AG04450 (cell line): ENCODE measurements around the gene FAHD2A. TPM values are rescaled to one million over a fixed set of nuclear protein-coding genes. Genes with fewer than 3 reads are reported as not detected.

Experiments used
- CTCF ChIA-PET: fragments of 300-600, 350-600 bp; formaldehyde crosslinking; extraction: SDS; loops from one replicate; lab custom pipeline; 2022; ENCODE audit warnings: antibody characterized with exemption, inconsistent platforms; lab: Charles Lee
- POLR2A ChIA-PET: fragments of 350-600 bp; formaldehyde crosslinking; extraction: SDS; loops from one replicate; lab custom pipeline; 2021; ENCODE audit warnings: antibody characterized with exemption, inconsistent platforms; lab: Yijun Ruan, JAX
- DNase-seq: peaks from one replicate; pipeline ENCODE4 v3.0.0-alpha.2; 2011; ENCODE audit warnings: low read depth, low spot score
- H3K27ac ChIP-seq: one replicate; pipeline ENCODE4 v1.5.1; 2012; ENCODE audit warnings: low read depth, low read length, control low read depth
- H3K27me3 ChIP-seq: one replicate; pipeline ENCODE4 v1.6.0; 2012; ENCODE audit warnings: low read length; ENCODE audit not compliant: control insufficient read depth, insufficient read depth
- H3K4me3 ChIP-seq: 2 replicates; pipeline ENCODE4 v1.5.1; 2011; ENCODE audit warnings: mild to moderate bottlenecking, low read depth, low read length, control low read depth
- H3K9me3 ChIP-seq: 2 replicates; pipeline ENCODE4 v1.5.1; 2012; ENCODE audit warnings: low read length; ENCODE audit not compliant: control insufficient read depth, insufficient read depth
- polyA plus RNA-seq: library from polyadenylated mRNA; depleted of rRNA; stranded (reverse); fragments of >200 nt; gene quantifications from 2 replicates; pipeline ENCODE4 v1.2.3, GENCODE V29; 2011
- TF ChIP-seq, protein P1 (sequence below): IDR thresholded peaks from 2 replicates; pipeline ENCODE4 v1.5.1; 2011; ENCODE audit warnings: low read depth, low read length, control low read depth, inconsistent platforms

The FAHD2A gene
- polyA plus RNA-seq, 1 experiment, result 24.9 TPM

DNA sequence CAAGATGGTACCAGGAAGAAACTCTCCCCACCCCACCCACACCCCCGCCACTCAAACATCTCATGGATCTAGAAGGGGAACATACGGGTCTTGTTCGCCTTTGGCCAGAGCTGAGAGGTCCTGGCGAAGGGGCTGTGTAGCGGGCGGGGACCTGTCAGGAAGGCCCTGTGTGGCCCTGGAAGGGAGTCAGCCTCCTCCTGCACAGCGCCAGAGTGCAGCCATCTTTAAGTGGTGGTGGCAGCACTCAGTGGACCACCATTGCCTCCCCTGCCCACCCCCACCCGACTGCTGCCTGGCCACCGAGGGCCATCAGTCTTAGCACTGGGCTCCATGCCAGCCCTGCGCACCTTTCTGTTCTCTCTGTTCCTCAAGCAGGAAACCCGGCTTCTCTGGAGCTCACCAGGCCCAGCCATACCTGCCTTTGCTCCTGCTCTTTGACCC is 11.6 kb upstream of the FAHD2A start:
- POLR2A ChIA-PET, result no interaction called here

DNA sequence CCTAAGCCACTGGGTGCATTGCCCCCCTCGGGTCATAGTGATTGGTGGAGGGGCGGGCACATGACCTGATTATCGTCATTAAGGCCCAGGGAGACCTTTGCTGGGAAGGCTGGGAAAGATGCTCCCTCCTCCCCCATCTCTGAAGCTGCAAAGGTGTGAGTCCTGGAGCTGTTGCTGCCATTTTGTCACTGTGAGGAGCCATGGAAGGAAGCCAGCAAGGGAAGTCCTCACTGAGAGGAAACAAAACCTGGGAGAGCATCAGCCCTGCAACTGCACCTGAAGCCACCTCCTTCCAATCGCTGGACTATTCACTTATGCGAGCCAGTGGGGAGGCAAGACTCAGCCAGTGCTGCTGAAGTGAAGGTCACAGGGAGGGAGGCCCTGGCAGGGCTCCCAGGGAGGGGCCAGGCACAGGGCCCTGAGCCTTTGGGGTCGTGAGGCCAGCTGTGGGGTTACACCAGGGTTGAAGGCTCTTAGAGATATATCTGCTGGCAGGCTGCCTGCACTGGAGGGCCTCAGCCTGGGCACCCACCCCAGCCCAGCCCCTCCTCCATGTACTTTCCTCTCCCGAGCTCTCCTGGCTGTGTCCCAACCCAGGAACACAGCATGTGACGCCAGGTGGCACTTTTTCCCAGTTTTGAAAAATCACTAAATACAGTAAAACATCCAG is 10.7 kb upstream of the FAHD2A start:
- CTCF ChIA-PET, result interaction anchor here (1.0 kb wide), 1 partner anchor 12 kb away, joined by 5 read pairs; the partner anchor contains the start of gene FAHD2A
- no peak overlapping the region for H3K27ac ChIP-seq
- peaks cover 5% of the 10 kb centered on the region for H3K27me3 ChIP-seq
- no peak overlapping the region for H3K4me3 ChIP-seq
- TF ChIP-seq, protein P1, sequence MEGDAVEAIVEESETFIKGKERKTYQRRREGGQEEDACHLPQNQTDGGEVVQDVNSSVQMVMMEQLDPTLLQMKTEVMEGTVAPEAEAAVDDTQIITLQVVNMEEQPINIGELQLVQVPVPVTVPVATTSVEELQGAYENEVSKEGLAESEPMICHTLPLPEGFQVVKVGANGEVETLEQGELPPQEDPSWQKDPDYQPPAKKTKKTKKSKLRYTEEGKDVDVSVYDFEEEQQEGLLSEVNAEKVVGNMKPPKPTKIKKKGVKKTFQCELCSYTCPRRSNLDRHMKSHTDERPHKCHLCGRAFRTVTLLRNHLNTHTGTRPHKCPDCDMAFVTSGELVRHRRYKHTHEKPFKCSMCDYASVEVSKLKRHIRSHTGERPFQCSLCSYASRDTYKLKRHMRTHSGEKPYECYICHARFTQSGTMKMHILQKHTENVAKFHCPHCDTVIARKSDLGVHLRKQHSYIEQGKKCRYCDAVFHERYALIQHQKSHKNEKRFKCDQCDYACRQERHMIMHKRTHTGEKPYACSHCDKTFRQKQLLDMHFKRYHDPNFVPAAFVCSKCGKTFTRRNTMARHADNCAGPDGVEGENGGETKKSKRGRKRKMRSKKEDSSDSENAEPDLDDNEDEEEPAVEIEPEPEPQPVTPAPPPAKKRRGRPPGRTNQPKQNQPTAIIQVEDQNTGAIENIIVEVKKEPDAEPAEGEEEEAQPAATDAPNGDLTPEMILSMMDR, result no peak
- no peak for DNase-seq
- POLR2A ChIA-PET, result no interaction called here
- H3K9me3 ChIP-seq, result no peaks in the 10 kb centered on the region; the same call in 1 of the 2 replicates

More for the DNA sequence above, 11.6 kb upstream of the FAHD2A start:
- CTCF ChIA-PET, result interaction anchor here (0.7 to 1.0 kb wide), 2 partner anchors 12 to 1237 kb away, joined by 5 to 6 read pairs; partner anchors contain the start of gene FAHD2A
- no peak overlapping the region for H3K4me3 ChIP-seq
- TF ChIP-seq, protein P1, result no peak
- no peak overlapping the region for H3K27ac ChIP-seq
- H3K9me3 ChIP-seq, result no peaks in the 10 kb centered on the region; the same call in 1 of the 2 replicates
- DNase-seq, result no peak
- H3K27me3 ChIP-seq, result peaks cover 8% of the 10 kb centered on the region

DNA sequence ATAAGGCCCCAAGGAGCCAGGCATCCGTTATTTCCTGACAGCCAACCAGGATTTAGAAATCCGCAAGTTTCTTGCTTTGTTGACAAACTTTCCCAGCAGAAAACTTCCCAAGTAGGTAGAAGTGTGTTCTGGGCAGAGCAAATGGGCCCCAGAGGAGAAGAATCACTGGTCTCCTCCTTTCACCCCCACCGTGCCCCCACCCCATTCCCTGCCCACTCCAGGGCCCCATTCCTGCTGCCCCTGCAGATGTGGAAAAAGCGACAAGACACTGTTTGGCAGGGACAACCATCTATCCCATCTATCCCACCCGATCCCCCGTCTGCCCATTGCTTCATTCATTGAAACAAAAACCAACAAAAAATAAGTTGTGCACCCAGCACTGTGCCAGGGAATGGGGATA is 10.2 kb upstream of the FAHD2A start:
- peaks cover 4% of the 10 kb centered on the region for H3K27me3 ChIP-seq
- CTCF ChIA-PET, result no interaction called here
- POLR2A ChIA-PET, result no interaction called here
- TF ChIP-seq, protein P1, result no peak
- no peak for DNase-seq
- no peak overlapping the region for H3K4me3 ChIP-seq
- H3K27ac ChIP-seq, result no peak overlapping the region
- H3K9me3 ChIP-seq, result no peaks in the 10 kb centered on the region; the same call in 1 of the 2 replicates

DNA sequence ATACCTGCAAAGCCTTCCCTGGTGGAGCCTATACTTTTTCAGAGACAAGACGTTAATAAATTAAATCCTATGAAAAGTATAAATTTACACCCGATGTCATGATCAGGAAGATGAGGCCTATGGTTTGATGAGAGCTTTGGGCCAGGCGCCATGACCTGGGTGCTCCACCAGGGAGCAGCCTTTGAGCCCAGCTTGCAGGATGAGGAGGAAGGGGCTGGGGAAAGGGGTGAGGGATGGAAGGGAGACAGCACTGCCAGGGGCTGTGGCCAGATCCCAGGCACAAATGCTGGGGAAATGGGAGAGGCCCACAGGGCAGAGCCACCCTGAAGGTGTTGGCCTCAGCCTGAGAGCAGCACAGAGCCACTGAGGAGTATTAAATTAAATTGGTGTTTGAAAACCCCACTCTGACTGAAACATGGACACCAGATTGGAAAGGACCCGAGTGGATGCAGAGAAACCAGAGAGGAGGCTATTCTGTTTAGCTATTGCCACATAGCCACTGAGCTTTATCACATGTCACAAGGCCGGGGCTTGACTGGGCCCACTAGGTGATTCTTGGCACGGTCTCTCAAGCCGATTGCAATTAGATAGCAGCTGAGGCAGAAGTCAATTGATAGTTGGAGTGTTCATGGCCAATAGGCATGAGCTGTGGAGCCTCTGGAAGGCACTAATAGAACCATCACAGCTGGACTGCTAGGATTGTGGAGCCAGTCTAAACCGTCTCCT is 9.6 kb upstream of the FAHD2A start:
- ChIA-PET CTCF (no interaction called here), POLR2A (no interaction called here)
- no peak overlapping the region for H3K27ac ChIP-seq
- TF ChIP-seq, protein P1, result no peak
- no peak overlapping the region for H3K4me3 ChIP-seq
- H3K27me3 ChIP-seq, result peaks cover 6% of the 10 kb centered on the region
- no peaks in the 10 kb centered on the region; the same call in 1 of the 2 replicates for H3K9me3 ChIP-seq
- no peak for DNase-seq
